Astrocyte (in vitro differentiated cells and primary cell): Measurements from ENCODE around the gene TDO2. TPM values are rescaled to one million over a fixed set of nuclear protein-coding genes. Genes with fewer than 3 reads are reported as not detected.

Experiments
- DNase-seq: peaks from one replicate; pipeline ENCODE4 v3.0.0-alpha.2; 2010; ENCODE audit warnings: low read depth
- FAIRE-seq: peaks from 2 replicates; lab custom pipeline; 2011; peaks lifted over from hg19 to GRCh38; lab: Jason Lieb, UNC
- H2AFZ ChIP-seq: 2 replicates; pipeline ENCODE4 v1.6.0; 2012; ENCODE audit warnings: low read depth, low read length, inconsistent platforms
- H3K27ac ChIP-seq: 2 replicates; pipeline ENCODE4 v1.5.1; 2011; ENCODE audit warnings: low read depth, low read length, inconsistent platforms
- H3K27me3 ChIP-seq: 2 replicates; pipeline ENCODE4 v1.6.0; 2011; ENCODE audit warnings: low read length, inconsistent platforms; ENCODE audit not compliant: insufficient read depth
- H3K36me3 ChIP-seq: 2 replicates; pipeline ENCODE4 v1.5.1; 2011; ENCODE audit warnings: low read length, inconsistent platforms; ENCODE audit not compliant: insufficient read depth
- H3K4me1 ChIP-seq: 2 replicates; pipeline ENCODE4 v1.5.1; 2011; ENCODE audit warnings: low read length, inconsistent platforms; ENCODE audit not compliant: insufficient read depth
- H3K4me2 ChIP-seq: 2 replicates; pipeline ENCODE4 v1.6.0; 2012; ENCODE audit warnings: low read length, inconsistent platforms
- H3K4me3 ChIP-seq: 2 replicates; pipeline ENCODE4 v1.5.1; 2011; ENCODE audit warnings: low read depth, mild to moderate bottlenecking, low read length, inconsistent platforms; ENCODE audit not compliant: insufficient read depth
- H3K79me2 ChIP-seq: 2 replicates; pipeline ENCODE4 v1.6.0; 2012; ENCODE audit warnings: mild to moderate bottlenecking, low read length, inconsistent platforms; ENCODE audit not compliant: insufficient read depth
- H3K9ac ChIP-seq: 2 replicates; pipeline ENCODE4 v1.6.0; 2012; ENCODE audit warnings: mild to moderate bottlenecking, low read length, inconsistent platforms
- H3K9me3 ChIP-seq: 2 replicates; pipeline ENCODE4 v1.5.1; 2012; ENCODE audit warnings: low read depth, mild to moderate bottlenecking, low read length, inconsistent platforms; ENCODE audit not compliant: insufficient read depth
- H4K20me1 ChIP-seq: 2 replicates; pipeline ENCODE4 v1.6.0; 2012; ENCODE audit warnings: low read length, inconsistent platforms; ENCODE audit not compliant: insufficient read depth
- H3K27ac Mint-ChIP-seq: one replicate; pipeline ENCODE4 v1.8.0; 2021; ENCODE audit warnings: mild to moderate bottlenecking, mixed read lengths; ENCODE audit not compliant: unreplicated experiment
- H3K27me3 Mint-ChIP-seq: one replicate; pipeline ENCODE4 v1.8.0; 2021; ENCODE audit warnings: low read depth, mixed read lengths; ENCODE audit not compliant: unreplicated experiment
- H3K36me3 Mint-ChIP-seq: one replicate; pipeline ENCODE4 v1.8.0; 2021; ENCODE audit warnings: low read depth, mixed read lengths; ENCODE audit not compliant: unreplicated experiment
- H3K4me1 Mint-ChIP-seq: one replicate; pipeline ENCODE4 v1.8.0; 2021; ENCODE audit warnings: low read depth, mixed read lengths; ENCODE audit not compliant: unreplicated experiment
- H3K4me3 Mint-ChIP-seq: one replicate; pipeline ENCODE4 v1.8.0; 2021; ENCODE audit warnings: mild to moderate bottlenecking, moderate library complexity, mixed read lengths; ENCODE audit not compliant: unreplicated experiment
- H3K9me3 Mint-ChIP-seq: one replicate; pipeline ENCODE4 v1.8.0; 2021; ENCODE audit warnings: mild to moderate bottlenecking, mixed read lengths; ENCODE audit not compliant: unreplicated experiment
- CTCF ChIP-seq: IDR thresholded peaks from 2 replicates; pipeline ENCODE4 v1.5.1; 2011; ENCODE audit warnings: low read depth, mild to moderate bottlenecking, inconsistent platforms, low read length, moderate library complexity; ENCODE audit not compliant: insufficient read depth
- EZH2 ChIP-seq: IDR thresholded peaks from 2 replicates; pipeline ENCODE4 v1.6.1; 2012; ENCODE audit warnings: mild to moderate bottlenecking, low read length, inconsistent platforms; ENCODE audit not compliant: insufficient read depth
- total RNA-seq: library from RNA; stranded (reverse); gene quantifications from 2 replicates; pipeline ENCODE4 v1.2.1, GENCODE V29; 2021

The TDO2 gene
- total RNA-seq, 1 donor from 2014 or later: not detected

GRCh38 chr4:155962767-155963166 is 59.3 kb downstream of the TDO2 start:
- H3K9ac ChIP-seq: no peak overlapping the region
- H3K27ac ChIP-seq: no peak overlapping the region
- H3K9me3 Mint-ChIP-seq: no peaks in the 10 kb centered on the region
- H3K4me2 ChIP-seq: no peak overlapping the region
- TF ChIP-seq CTCF (no peak), EZH2 (no peak)
- no peak overlapping the region for H3K27ac Mint-ChIP-seq
- H2AFZ ChIP-seq: no peak overlapping the region
- peaks cover 28% of the 10 kb centered on the region for H3K4me1 Mint-ChIP-seq
- no peaks in the 10 kb centered on the region for H3K27me3 Mint-ChIP-seq
- no peaks in the 10 kb centered on the region for H3K27me3 ChIP-seq
- DNase-seq: no peak
- no peaks in the 10 kb centered on the region for H3K36me3 Mint-ChIP-seq
- no peaks in the 10 kb centered on the region for H3K9me3 ChIP-seq
- no peaks in the 10 kb centered on the region for H4K20me1 ChIP-seq
- FAIRE-seq: no peak
- H3K4me1 ChIP-seq: no peaks in the 10 kb centered on the region
- no peaks in the 10 kb centered on the region for H3K79me2 ChIP-seq
- H3K4me3 ChIP-seq: no peak overlapping the region
- no peak overlapping the region for H3K4me3 Mint-ChIP-seq
- H3K36me3 ChIP-seq: no peaks in the 10 kb centered on the region

GRCh38 chr4:155964016-155964891 is 60.8 kb downstream of the TDO2 start:
- Histone ChIP-seq H3K27ac (no peak overlapping the region), H3K4me2 (no peak overlapping the region), H3K79me2 (no peaks in the 10 kb centered on the region), H3K27me3 (no peaks in the 10 kb centered on the region), H3K4me1 (no peaks in the 10 kb centered on the region), H3K9me3 (no peaks in the 10 kb centered on the region), H3K36me3 (no peaks in the 10 kb centered on the region), H4K20me1 (no peaks in the 10 kb centered on the region), H3K9ac (no peak overlapping the region), H3K4me3 (no peak overlapping the region), H2AFZ (no peak overlapping the region)
- no peaks in the 10 kb centered on the region for H3K36me3 Mint-ChIP-seq
- no peak for FAIRE-seq
- DNase-seq: no peak
- H3K4me1 Mint-ChIP-seq: peaks cover 31% of the 10 kb centered on the region
- no peak for TF ChIP-seq EZH2
- TF ChIP-seq CTCF: no peak
- no peaks in the 10 kb centered on the region for H3K27me3 Mint-ChIP-seq
- no peak overlapping the region for H3K4me3 Mint-ChIP-seq
- peak overlapping the region; percentile 83 for H3K27ac Mint-ChIP-seq
- no peaks in the 10 kb centered on the region for H3K9me3 Mint-ChIP-seq

- H3K36me3 Mint-ChIP-seq: no peaks in the 10 kb centered on the region
- Histone ChIP-seq H3K27ac (no peak overlapping the region), H3K4me2 (no peak overlapping the region), H2AFZ (no peak overlapping the region), H3K79me2 (no peaks in the 10 kb centered on the region), H3K27me3 (no peaks in the 10 kb centered on the region), H3K9me3 (no peaks in the 10 kb centered on the region), H3K4me3 (no peak overlapping the region), H3K36me3 (no peaks in the 10 kb centered on the region), H3K4me1 (no peaks in the 10 kb centered on the region), H4K20me1 (no peaks in the 10 kb centered on the region), H3K9ac (no peak overlapping the region)
- FAIRE-seq (no peak), DNase-seq (no peak)
- H3K4me1 Mint-ChIP-seq: peaks cover 31% of the 10 kb centered on the region
- H3K4me3 Mint-ChIP-seq: no peak overlapping the region
- TF ChIP-seq EZH2 (no peak), CTCF (no peak)
- H3K27me3 Mint-ChIP-seq: no peaks in the 10 kb centered on the region
- H3K9me3 Mint-ChIP-seq: no peaks in the 10 kb centered on the region
- no peak overlapping the region for H3K27ac Mint-ChIP-seq
Observed at GRCh38 chr4:155966171-155966570, 62.7 kb downstream of the TDO2 start.
